ENCODE results near the gene UBAC1. TPM values are rescaled to one million over a fixed set of nuclear protein-coding genes. Genes with fewer than 3 reads are reported as not detected.

Gene UBAC1
- total RNA-seq, 1 donor, result 29.0 TPM

- peaks cover 52% of the 10 kb centered on the region for H4K20me1 ChIP-seq (ENCODE audit: insufficient read depth, low read length)
- no peaks in the 10 kb centered on the region for H3K9me3 ChIP-seq (ENCODE audit: low read depth, low read length)
- H3K27me3 ChIP-seq (ENCODE audit: insufficient read depth, low read length), result no peaks in the 10 kb centered on the region
- H3K4me3 ChIP-seq (ENCODE audit: insufficient read depth, low read length), result peak overlapping the region; percentile 74
- TF ChIP-seq, protein P1, sequence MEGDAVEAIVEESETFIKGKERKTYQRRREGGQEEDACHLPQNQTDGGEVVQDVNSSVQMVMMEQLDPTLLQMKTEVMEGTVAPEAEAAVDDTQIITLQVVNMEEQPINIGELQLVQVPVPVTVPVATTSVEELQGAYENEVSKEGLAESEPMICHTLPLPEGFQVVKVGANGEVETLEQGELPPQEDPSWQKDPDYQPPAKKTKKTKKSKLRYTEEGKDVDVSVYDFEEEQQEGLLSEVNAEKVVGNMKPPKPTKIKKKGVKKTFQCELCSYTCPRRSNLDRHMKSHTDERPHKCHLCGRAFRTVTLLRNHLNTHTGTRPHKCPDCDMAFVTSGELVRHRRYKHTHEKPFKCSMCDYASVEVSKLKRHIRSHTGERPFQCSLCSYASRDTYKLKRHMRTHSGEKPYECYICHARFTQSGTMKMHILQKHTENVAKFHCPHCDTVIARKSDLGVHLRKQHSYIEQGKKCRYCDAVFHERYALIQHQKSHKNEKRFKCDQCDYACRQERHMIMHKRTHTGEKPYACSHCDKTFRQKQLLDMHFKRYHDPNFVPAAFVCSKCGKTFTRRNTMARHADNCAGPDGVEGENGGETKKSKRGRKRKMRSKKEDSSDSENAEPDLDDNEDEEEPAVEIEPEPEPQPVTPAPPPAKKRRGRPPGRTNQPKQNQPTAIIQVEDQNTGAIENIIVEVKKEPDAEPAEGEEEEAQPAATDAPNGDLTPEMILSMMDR (IDR thresholded peaks at IDR 0.05; ENCODE audit: extremely low read depth, low read depth, low read length), result no peak
- H3K79me2 ChIP-seq (ENCODE audit: insufficient read depth, low read length), result peaks cover 79% of the 10 kb centered on the region
- peak overlapping the region; percentile 0 for H3K27ac ChIP-seq (ENCODE audit: low read depth, low read length)
- peaks cover 3% of the 10 kb centered on the region for H3K36me3 ChIP-seq (ENCODE audit: insufficient read depth, low read length)
- peak; percentile 86 for DNase-seq (ENCODE audit: insufficient read length, low spot score, missing footprints)
- H3K4me1 ChIP-seq (ENCODE audit: insufficient read depth, low read length), result peaks cover 27% of the 10 kb centered on the region
- peak overlapping the region; percentile 94 for H3K4me2 ChIP-seq (ENCODE audit: insufficient read depth, low read length)
- H2AFZ ChIP-seq (ENCODE audit: low read length), result no peak overlapping the region
Measured at GRCh38 chr9:135906291-135907005, 54.7 kb downstream of the UBAC1 start.

DNA sequence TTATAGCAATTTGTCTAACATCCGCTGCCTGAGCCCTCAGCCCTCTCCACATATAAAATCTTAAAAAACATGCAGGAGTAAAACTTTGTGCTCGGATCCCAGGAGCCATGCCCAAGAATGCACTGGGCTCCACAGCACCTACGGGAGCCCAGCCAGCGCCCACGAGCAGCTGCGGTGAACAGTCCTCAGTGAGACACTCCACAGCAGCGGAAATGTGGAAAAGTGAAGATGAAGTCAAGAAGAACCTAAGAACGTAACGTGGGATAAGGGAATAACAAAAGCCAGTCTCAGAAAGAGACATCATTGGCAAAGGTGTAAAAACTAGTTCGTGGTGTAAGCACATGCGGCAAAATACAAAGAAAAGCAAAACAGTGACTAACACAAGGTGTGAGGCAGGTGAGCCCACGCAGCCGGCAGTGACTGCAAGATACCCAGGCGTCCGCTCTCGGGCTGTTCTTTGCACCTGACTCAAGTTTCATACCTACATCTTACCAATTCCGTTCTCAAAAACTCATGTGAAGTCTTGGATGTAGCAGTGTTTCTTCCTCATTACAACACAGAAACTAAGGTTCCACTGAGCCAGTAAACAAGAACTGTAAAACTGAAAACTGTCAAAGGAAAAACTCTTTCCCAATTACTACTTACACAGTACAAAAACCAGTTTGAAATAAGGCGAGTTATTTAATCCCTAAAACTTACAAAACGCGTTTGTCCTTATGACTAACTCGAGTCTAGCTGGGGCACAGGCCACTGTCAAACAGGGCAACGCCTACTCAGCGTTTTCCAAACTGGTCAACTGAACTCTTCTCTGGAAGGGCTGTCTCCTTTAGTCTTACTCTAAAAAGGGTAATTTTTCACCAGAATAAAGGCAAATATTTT lies 55.6 kb downstream of the UBAC1 start:
- Histone ChIP-seq H3K36me3 (ENCODE audit: insufficient read depth, low read length) (no peaks in the 10 kb centered on the region), H3K4me3 (ENCODE audit: insufficient read depth, low read length) (peak overlapping the region; percentile 74), H3K27me3 (ENCODE audit: insufficient read depth, low read length) (no peaks in the 10 kb centered on the region), H3K79me2 (ENCODE audit: insufficient read depth, low read length) (peaks cover 80% of the 10 kb centered on the region), H3K4me1 (ENCODE audit: insufficient read depth, low read length) (peaks cover 27% of the 10 kb centered on the region), H3K27ac (ENCODE audit: low read depth, low read length) (peak overlapping the region; percentile 0), H4K20me1 (ENCODE audit: insufficient read depth, low read length) (peaks cover 52% of the 10 kb centered on the region), H2AFZ (ENCODE audit: low read length) (no peak overlapping the region), H3K4me2 (ENCODE audit: insufficient read depth, low read length) (peak overlapping the region; percentile 94), H3K9me3 (ENCODE audit: low read depth, low read length) (no peaks in the 10 kb centered on the region)
- DNase-seq (ENCODE audit: insufficient read length, low spot score, missing footprints), result peak; percentile 83
- TF ChIP-seq, protein P1 (IDR thresholded peaks at IDR 0.05; ENCODE audit: extremely low read depth, low read depth, low read length), result no peak

- TF ChIP-seq, protein P1 (IDR thresholded peaks at IDR 0.05; ENCODE audit: extremely low read depth, low read depth, low read length), result no peak
- H3K4me2 ChIP-seq (ENCODE audit: insufficient read depth, low read length), result no peak overlapping the region
- H3K27ac ChIP-seq (ENCODE audit: low read depth, low read length), result no peak overlapping the region
- no peaks in the 10 kb centered on the region for H3K36me3 ChIP-seq (ENCODE audit: insufficient read depth, low read length)
- DNase-seq (ENCODE audit: insufficient read length, low spot score, missing footprints), result no peak
- peaks cover 63% of the 10 kb centered on the region for H4K20me1 ChIP-seq (ENCODE audit: insufficient read depth, low read length)
- H3K79me2 ChIP-seq (ENCODE audit: insufficient read depth, low read length), result peaks cover 80% of the 10 kb centered on the region
- H3K27me3 ChIP-seq (ENCODE audit: insufficient read depth, low read length), result no peaks in the 10 kb centered on the region
- no peak overlapping the region for H2AFZ ChIP-seq (ENCODE audit: low read length)
- H3K4me1 ChIP-seq (ENCODE audit: insufficient read depth, low read length), result peaks cover 24% of the 10 kb centered on the region
- no peak overlapping the region for H3K4me3 ChIP-seq (ENCODE audit: insufficient read depth, low read length)
- no peaks in the 10 kb centered on the region for H3K9me3 ChIP-seq (ENCODE audit: low read depth, low read length)
Measured at GRCh38 chr9:135903786-135904520, 57.2 kb downstream of the UBAC1 start.

All from osteoblast (primary cell).